A204.1 (cell line): ENCODE measurements around the gene DNM1.
"Not testable (repeated sequence)": the region's sequence is repeated elsewhere in the genome, so short reads cannot be mapped to it uniquely, and the experiment has no call there.

Experiments used
- FAIRE-seq: peaks from 2 replicates; lab custom pipeline; 2012; peaks lifted over from hg19 to GRCh38; lab: Jason Lieb, UNC

The DNM1 gene

GRCh38 chr9:128226412-128226801 lies 23.2 kb downstream of the DNM1 start:
- FAIRE-seq: no peak

GRCh38 chr9:128230897-128231296 lies 27.7 kb downstream of the DNM1 start:
- not testable (repeated sequence) for FAIRE-seq

- no peak for FAIRE-seq
Observed at GRCh38 chr9:128231638-128232527, 28.7 kb downstream of the DNM1 start.

- no peak for FAIRE-seq
Observed at GRCh38 chr9:128232528-128233428, 29.6 kb downstream of the DNM1 start.

DNA sequence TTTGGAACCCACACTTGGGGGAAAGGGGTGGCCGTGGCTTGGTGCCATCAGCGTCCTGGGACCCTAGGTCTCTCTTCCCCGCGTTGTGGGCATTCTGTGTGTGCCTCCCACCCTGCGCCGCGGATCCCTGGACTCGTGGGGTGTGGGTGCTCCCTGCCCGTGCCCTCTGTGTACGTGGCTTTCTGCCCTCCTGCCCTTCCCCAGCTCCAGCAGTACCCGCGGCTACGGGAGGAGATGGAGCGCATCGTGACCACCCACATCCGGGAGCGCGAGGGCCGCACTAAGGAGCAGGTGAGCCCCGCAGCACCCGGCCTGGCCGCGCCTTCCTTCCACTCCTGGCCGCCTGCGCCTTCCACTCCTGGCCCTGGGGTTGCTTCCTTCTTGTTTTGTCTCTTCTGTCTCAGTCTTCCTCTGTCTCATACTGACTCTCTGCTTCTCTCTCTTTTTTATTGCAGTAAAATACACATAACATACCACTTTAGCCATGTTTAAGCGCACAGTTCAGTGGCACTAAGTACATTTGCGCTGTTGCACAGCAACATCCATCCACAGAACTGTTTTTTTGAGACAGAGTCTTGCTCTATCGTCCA lies 30.7 kb downstream of the DNM1 start:
- FAIRE-seq: no peak

GRCh38 chr9:128242124-128242523 lies 38.9 kb downstream of the DNM1 start:
- FAIRE-seq: no peak

DNA sequence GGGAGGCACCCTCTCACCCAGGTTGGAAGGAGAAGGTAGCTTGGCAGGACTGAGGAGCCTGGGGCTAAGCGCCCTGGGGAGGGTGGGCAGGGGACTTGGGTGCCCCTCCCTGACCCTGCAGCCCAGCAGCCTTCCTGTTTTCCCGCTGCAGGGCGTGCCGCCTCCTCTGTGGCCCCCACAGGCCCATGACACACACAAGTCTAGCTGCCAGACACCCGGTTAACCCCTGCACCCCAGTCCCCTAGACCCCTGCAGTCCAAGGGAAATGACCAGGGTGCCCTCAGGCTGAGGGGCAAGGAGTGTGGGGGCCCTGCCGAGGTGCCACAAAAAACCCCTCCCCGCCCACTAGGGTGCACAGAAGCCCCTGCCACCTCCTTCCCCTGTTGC lies 39.6 kb downstream of the DNM1 start:
- FAIRE-seq: no peak

GRCh38 chr9:128243215-128244018 lies 40.2 kb downstream of the DNM1 start:
- no peak for FAIRE-seq

GRCh38 chr9:128244091-128244836 lies 41.1 kb downstream of the DNM1 start:
- FAIRE-seq: no peak

GRCh38 chr9:128244837-128245231 lies 41.7 kb downstream of the DNM1 start:
- no peak for FAIRE-seq

DNA sequence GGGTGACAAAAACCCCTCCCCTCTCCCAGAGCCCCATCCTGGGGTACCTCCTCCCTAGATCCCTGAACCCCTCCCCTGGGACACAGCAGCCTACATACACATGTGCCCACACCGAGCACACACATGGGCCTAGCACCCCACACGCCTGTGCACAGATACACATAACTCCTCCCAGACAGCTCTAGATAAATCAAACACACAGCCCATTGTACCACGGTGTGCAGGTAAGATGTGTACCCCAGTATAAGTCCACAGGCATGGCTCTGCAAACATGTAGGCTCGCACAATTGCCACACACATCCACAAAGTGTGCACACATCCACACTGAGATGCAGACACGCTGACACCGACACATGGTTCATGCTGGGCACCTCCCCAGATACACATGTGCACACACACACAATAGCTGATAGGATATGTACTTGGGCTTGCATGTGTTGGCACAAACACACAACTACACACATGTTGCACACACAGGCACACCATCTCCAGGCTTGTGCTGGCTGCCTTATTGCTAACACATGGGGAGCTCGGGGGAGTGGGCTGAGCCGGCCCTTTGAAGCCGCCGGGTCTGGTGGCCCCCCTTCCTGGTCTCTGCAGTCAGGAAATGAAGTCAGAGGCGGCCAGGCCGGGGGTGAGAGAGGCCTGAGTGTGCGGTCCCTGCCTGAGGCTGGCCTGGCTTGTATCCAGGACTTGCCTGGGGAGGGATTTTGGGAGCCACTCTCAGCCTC lies 42.4 kb downstream of the DNM1 start:
- FAIRE-seq: no peak

DNA sequence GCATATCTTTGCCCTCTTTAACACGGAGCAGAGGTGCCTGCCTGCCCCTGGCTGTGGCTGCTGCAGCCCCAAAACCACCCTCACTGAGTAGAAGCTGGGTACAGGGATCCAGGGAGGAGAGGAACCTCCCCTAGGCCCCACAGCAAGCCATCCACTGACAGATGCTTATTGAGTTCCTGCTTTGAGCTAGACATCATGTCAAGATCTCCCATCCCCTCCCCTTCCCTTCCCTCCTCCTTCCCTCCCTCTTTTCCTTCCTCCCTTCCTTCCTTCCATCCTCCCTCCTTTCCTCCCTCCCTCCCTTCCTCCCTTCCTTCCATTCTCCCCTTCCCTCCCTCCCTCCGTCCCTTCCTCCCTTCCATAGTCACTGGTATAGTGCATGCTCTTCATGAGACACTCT lies 43.3 kb downstream of the DNM1 start:
- no peak for FAIRE-seq

GRCh38 chr9:128247226-128247803 lies 44.1 kb downstream of the DNM1 start:
- FAIRE-seq: no peak

DNA sequence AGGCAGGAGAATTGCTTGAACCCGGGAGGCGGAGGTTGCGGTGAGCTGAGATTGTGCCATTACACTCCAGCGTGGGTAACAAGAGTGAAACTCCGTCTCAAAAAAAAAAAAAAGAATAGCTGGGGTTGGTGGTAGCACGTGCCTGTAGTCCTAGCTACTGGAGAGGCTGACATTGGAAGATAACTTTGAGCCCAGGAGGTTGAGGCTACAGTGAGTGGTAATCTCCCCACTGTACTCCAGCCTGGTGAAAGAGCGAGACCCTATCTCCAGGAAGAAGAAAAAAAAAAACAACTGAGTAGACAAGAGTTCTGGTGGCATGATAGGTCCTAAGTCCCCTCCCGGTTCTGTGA lies 46.4 kb downstream of the DNM1 start:
- no peak for FAIRE-seq

DNA sequence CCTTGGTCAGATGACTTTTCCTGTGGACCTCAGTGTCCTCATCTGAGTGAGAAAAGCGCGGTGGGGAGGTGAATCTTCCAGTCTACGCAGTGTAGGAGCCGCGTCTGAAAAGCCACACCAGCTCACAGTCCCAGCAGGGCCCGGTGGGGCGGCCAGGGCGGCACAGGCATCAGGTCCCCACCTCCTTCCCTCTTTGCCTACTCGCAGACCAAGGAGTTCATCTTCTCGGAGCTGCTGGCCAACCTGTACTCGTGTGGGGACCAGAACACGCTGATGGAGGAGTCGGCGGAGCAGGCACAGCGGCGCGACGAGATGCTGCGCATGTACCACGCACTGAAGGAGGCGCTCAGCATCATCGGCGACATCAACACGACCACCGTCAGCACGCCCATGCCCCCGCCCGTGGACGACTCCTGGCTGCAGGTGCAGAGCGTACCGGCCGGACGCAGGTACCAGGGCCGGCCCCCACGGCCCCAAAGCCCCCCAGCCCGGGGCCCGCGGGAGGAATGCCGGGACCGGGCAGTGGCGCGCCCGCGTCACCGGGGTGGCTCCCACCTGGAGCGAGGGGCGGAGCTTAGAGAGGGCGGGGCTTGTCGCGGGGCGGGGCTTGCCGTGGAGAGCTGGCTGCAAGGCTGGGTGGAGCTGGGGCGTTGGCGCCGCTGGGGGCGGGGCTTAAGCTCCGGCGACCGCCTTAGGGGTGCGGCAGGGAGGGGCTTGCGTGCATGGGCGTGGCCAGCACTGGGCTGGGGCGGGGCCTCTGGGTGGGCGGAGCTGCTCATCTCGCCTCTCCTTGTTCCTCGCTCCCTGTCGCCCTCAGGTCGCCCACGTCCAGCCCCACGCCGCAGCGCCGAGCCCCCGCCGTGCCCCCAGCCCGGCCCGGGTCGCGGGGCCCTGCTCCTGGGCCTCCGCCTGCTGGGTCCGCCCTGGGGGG lies 47.0 kb downstream of the DNM1 start:
- no peak for FAIRE-seq

- FAIRE-seq: no peak
Observed at GRCh38 chr9:128250839-128251731, 47.9 kb downstream of the DNM1 start.

DNA sequence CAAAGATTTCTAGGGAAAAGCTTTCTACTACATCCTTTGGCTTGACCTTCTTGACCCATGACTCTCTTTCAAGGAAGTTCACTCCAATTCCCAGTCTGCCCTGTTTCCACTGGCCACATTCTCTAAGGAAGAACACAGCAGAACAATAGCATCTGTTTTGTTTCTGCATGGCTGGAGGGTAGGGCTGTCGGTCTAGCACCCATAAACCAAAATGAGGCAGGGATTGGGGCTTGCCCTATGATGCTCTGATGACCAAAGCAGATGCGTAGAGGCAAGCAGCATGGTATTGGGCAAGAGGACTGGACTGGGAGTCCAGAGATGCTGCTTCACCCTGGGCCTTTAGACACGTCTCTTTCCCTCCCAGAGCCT lies 48.5 kb downstream of the DNM1 start:
- FAIRE-seq: no peak
